Posterior vena cava (tissue), 2 donors: ENCODE measurements around the gene ZNF680. TPM values are rescaled to one million over a fixed set of nuclear protein-coding genes. Genes with fewer than 3 reads are reported as not detected.

ENCODE experiments used
- total RNA-seq, 2 donors: library from RNA; stranded (reverse); fragmentation: NEBNext Ultra II Directional; extraction: Animal tissue kit (Norgen Biotek cat#: 25700); gene quantifications; one replicate each; pipeline ENCODE4 v1.2.1, GENCODE V29; 2021
- donor health status: DM: yes; HTN: yes; CAD: no.
- donor health status: DM: yes; HTN: yes; CAD: no.

ZNF680 gene
- total RNA-seq, 2 donors from 2014 or later, result 22.3 to 25.3 TPM

Other genes starting within 250 kb of the ZNF680 start
- 10 to 100 TPM; 14.2 to 15.7 TPM for gene ZNF736, start 249.1 kb downstream of the ZNF680 start, total RNA-seq
- 1 to 10 TPM; 5.6 to 7.2 TPM for gene ZNF107, start 103.1 kb upstream of the ZNF680 start, total RNA-seq
- 1 to 10 TPM; 6.9 to 7.0 TPM for gene ZNF138, start 231.4 kb upstream of the ZNF680 start, total RNA-seq